ENCODE measurements around the gene SYCP2.

SYCP2 gene

DNA sequence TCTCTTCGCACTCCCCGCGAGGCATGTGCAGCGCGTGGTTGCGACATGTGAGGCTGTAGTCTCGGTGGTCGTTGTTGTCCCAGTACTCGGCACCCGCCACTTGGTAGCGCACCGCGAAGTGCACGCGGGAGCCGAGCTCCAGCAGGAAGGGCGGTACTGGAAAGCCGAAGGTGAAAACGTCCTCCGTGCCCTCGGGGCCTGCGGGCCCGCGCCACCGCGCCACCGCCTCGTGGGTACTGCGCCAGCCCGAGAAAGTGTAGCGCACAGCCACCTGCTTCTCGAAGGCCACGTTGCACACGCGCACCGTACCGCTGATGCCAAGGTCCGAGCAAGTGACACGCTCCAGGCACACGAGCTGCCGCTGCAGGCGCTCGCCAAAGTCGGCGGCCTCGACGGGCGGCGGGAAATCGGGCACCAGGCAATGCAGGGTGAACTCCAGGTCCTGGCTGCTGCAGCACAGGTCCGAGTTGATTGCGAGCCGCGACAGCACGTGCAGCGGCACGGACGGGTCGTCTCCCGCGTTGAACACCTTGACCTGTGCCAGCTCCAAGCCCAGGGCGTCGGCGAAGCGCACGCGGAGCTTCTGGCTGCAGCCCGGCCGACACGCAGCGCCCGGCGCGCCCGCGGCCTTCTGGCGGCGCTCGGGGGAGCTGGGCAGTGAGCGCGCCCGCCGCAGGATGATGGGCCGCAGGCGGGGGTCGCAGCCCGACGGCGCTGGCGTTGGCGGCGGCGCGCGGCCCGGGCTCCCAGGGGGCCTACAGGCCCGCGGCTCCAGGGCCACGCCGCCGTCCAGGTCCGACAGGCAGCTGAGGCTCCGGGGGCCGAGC lies 5.8 kb upstream of the SYCP2 start:
- peak overlapping the region; percentile 98 for H2AFZ ChIP-seq (ENCODE audit: low read depth, low read length)
- peak overlapping the region; percentile 78 for H3K4me3 ChIP-seq (ENCODE audit: low read length)
- no peaks in the 10 kb centered on the region for H3K9me3 ChIP-seq (ENCODE audit: low read length)
- peaks cover 16% of the 10 kb centered on the region for H3K36me3 ChIP-seq (ENCODE audit: insufficient read depth, low read length)
- H3K4me1 ChIP-seq (ENCODE audit: insufficient read depth, low read length) = peaks cover 19% of the 10 kb centered on the region
- no peaks in the 10 kb centered on the region for H3K27me3 ChIP-seq (ENCODE audit: insufficient read depth, low read length)

DNA sequence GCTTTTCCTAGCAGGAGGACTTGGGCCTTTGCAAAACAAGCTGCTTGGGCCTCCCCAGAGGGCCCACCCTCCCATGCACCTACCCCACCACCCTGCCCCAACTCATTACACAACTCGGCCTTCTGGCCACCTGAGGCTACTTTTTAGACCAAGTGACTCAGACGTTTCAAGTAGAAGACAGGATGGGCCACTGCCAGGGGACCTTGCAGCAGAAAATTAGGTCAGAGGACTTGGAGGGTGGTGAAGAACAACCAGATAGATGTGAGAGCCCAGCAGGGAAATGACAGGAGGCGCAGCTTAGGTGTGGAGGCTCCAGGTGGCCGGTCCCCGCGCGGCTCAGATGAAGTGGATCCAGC lies 5.2 kb upstream of the SYCP2 start:
- Histone ChIP-seq H3K36me3 (ENCODE audit: insufficient read depth, low read length) (peaks cover 10% of the 10 kb centered on the region), H3K4me1 (ENCODE audit: insufficient read depth, low read length) (peaks cover 19% of the 10 kb centered on the region), H3K4me3 (ENCODE audit: low read length) (no peak overlapping the region), H2AFZ (ENCODE audit: low read depth, low read length) (no peak overlapping the region), H3K27me3 (ENCODE audit: insufficient read depth, low read length) (no peaks in the 10 kb centered on the region), H3K9me3 (ENCODE audit: low read length) (no peaks in the 10 kb centered on the region)

DNA sequence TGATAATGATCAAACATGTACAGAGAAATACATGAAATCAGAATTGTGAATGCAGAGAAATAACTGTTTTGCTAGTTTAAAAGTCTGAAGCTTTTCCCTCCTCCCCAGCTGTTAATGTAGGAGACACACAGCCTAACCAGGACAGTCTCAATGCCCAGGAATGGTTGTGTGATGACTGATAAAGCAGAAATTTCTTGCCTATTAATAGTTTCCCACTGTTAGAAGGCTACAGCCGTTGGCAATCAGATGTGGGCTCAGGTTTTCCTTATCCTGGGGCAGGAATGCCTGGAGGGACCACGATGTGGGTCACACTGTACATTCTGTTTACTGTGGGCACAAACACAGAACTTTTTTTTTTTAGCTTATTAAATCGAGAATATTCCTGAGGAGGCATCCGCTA lies 4.8 kb upstream of the SYCP2 start:
- H3K9me3 ChIP-seq (ENCODE audit: low read length) = no peaks in the 10 kb centered on the region
- no peak overlapping the region for H3K4me3 ChIP-seq (ENCODE audit: low read length)
- peaks cover 5% of the 10 kb centered on the region for H3K36me3 ChIP-seq (ENCODE audit: insufficient read depth, low read length)
- H3K4me1 ChIP-seq (ENCODE audit: insufficient read depth, low read length) = peaks cover 19% of the 10 kb centered on the region
- no peak overlapping the region for H2AFZ ChIP-seq (ENCODE audit: low read depth, low read length)
- H3K27me3 ChIP-seq (ENCODE audit: insufficient read depth, low read length) = no peaks in the 10 kb centered on the region

DNA sequence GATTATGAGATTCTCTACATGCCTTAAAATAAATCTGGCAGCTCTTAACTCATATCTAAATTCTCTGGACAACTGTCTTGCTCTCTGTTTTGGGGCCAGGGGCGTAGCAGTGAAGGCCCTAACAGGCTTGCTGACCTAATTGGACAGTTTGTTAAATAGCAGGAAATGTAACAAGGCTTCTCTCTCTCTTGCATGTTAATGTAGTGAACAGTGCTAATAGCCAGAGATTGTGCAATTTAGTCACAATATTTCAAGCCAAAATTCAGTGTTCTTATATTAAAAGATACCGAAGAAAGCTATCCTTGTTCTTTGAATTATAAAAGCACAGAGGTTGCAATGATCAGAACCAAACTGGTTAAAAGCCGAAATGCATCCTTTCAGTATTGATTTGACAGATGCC lies 3.7 kb upstream of the SYCP2 start:
- H3K27me3 ChIP-seq (ENCODE audit: insufficient read depth, low read length) = no peaks in the 10 kb centered on the region

DNA sequence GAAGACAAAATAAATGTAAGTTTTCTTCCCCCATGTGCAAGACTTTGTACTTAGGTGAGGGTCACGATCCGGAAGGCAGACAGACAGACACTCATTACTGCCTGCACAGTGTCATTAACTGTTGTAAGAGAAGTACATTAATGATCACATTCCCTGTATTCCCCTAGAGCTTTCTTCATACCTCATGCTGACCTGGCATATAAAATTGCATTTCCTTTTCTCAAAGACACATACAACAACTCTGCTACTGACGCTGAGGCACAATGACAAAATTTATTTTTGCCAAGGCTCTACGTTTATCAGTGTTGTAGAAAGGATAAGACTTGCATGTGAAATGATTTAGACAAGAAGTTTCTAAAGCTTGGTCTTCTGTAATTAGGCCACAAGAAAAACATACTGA lies 3.0 kb upstream of the SYCP2 start:
- Histone ChIP-seq H3K27me3 (ENCODE audit: insufficient read depth, low read length) (no peaks in the 10 kb centered on the region), H3K4me1 (ENCODE audit: insufficient read depth, low read length) (peaks cover 18% of the 10 kb centered on the region), H2AFZ (ENCODE audit: low read depth, low read length) (no peak overlapping the region), H3K36me3 (ENCODE audit: insufficient read depth, low read length) (no peaks in the 10 kb centered on the region), H3K9me3 (ENCODE audit: low read length) (no peaks in the 10 kb centered on the region), H3K4me3 (ENCODE audit: low read length) (no peak overlapping the region)

More for the DNA sequence above, 3.7 kb upstream of the SYCP2 start:
- Histone ChIP-seq H2AFZ (ENCODE audit: low read depth, low read length) (no peak overlapping the region), H3K36me3 (ENCODE audit: insufficient read depth, low read length) (peaks cover under 1% of the 10 kb centered on the region), H3K4me1 (ENCODE audit: insufficient read depth, low read length) (peaks cover 18% of the 10 kb centered on the region), H3K4me3 (ENCODE audit: low read length) (no peak overlapping the region), H3K9me3 (ENCODE audit: low read length) (no peaks in the 10 kb centered on the region)

DNA sequence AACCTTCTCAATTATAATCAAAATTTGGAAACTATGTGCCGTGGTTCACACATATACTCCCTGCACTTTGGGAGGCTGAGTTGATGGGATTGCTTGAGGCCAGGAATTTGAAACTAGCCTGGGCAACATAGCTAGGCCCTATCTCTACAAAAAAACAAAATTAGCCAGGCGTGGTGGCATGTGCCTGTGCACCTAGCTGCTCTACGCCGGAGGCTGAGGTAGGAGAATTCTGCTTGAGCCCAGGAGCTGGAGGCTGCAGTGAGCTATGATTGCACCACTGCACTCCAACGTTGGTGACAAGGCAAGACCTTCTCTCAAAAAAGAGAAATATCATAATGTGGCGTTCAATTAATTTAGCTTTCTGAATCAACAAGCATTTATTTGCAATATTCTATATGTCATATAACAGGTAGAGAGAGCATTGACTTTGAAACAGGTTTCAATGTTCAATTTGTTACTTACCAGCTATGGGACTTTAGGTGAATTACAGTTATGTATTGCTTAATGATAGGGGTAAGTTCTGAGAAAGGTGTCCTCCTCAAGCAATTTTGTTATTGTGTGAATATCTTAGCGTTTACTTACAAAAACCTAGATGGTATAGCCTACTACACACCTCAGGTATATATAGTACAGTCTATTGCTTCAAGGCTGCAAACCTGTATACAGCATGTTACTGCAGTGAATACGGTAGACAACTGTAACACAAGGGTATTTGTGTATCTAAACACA lies 2.2 kb upstream of the SYCP2 start:
- Histone ChIP-seq H2AFZ (ENCODE audit: low read depth, low read length) (no peak overlapping the region), H3K4me3 (ENCODE audit: low read length) (no peak overlapping the region), H3K4me1 (ENCODE audit: insufficient read depth, low read length) (peaks cover 14% of the 10 kb centered on the region), H3K36me3 (ENCODE audit: insufficient read depth, low read length) (no peaks in the 10 kb centered on the region), H3K27me3 (ENCODE audit: insufficient read depth, low read length) (no peaks in the 10 kb centered on the region), H3K9me3 (ENCODE audit: low read length) (no peaks in the 10 kb centered on the region)

DNA sequence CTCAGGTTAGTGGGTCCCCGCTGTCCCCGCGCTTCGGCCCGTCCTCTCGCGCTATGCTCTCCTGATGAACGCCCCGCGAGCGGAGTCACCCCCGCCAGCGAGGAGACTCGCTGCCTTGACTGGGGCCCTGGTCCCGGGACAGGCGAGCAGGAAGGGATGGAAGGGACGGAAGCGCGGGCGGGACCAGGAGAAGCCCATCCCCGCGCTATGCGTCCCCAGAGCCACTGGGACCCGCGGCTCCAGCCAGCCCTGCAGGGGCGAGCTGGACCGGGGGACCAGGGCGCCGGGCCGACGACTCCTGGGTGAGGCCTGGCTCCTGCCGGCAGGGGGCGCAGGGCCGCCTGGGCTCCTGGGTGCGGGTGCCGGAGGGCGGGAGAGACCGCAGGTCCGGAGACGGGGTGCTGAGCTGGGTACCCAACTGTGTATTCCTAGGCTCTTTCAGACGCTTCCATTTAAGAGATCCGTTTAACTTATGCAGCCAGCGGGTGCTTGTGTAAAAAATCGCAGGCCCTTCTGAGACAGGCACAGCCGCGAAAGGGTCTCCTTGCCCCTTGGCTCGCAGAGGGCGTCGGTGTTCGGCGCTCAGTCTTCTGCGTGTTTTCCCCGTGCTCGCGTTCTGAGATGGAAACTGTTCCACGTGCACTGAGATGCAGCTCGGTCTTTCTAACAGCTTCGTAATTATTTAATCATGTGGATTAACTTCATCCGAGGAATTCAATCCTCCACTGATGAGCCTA lies 580 bp upstream of the SYCP2 start:
- Histone ChIP-seq H3K4me1 (ENCODE audit: insufficient read depth, low read length) (peaks cover 12% of the 10 kb centered on the region), H3K4me3 (ENCODE audit: low read length) (no peak overlapping the region), H3K27me3 (ENCODE audit: insufficient read depth, low read length) (no peaks in the 10 kb centered on the region), H3K36me3 (ENCODE audit: insufficient read depth, low read length) (no peaks in the 10 kb centered on the region), H2AFZ (ENCODE audit: low read depth, low read length) (no peak overlapping the region), H3K9me3 (ENCODE audit: low read length) (no peaks in the 10 kb centered on the region)

DNA sequence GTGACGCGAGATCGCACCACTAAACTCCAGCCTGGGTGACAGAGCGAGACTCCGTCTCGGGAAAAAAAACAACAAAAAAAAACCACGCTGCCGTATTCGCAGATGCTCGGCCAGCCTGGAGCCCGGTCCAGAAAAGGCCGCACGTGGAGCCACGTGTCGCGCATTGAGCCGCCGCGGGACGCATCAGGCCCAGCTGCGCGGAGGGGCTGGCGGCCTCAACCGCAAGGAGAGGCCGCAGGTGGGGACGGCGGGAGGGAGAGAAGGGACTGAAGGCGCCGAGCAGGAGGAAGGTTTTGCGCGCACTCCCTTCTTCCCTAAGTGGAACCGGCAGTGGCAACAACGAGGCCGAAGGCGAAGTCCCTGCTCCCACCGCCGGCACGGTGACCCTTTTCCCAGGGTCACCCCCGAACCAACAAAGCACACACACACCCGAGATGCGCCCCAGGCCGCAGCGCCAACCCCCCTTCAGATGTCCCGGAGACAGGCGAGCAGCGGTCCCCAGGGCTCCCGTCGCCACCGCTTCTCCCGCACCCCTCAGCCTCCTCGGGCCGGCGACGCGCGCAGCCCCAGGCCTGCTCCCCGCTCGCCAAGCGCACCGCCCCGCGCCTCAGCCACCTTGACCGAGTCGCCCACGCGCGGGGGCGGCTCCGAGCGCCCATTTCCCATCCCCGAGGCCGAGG lies 681 bp downstream of the SYCP2 start:
- peaks cover 12% of the 10 kb centered on the region for H3K4me1 ChIP-seq (ENCODE audit: insufficient read depth, low read length)
- H3K4me3 ChIP-seq (ENCODE audit: low read length) = no peak overlapping the region
- no peaks in the 10 kb centered on the region for H3K9me3 ChIP-seq (ENCODE audit: low read length)
- no peaks in the 10 kb centered on the region for H3K36me3 ChIP-seq (ENCODE audit: insufficient read depth, low read length)
- H2AFZ ChIP-seq (ENCODE audit: low read depth, low read length) = no peak overlapping the region
- no peaks in the 10 kb centered on the region for H3K27me3 ChIP-seq (ENCODE audit: insufficient read depth, low read length)

DNA sequence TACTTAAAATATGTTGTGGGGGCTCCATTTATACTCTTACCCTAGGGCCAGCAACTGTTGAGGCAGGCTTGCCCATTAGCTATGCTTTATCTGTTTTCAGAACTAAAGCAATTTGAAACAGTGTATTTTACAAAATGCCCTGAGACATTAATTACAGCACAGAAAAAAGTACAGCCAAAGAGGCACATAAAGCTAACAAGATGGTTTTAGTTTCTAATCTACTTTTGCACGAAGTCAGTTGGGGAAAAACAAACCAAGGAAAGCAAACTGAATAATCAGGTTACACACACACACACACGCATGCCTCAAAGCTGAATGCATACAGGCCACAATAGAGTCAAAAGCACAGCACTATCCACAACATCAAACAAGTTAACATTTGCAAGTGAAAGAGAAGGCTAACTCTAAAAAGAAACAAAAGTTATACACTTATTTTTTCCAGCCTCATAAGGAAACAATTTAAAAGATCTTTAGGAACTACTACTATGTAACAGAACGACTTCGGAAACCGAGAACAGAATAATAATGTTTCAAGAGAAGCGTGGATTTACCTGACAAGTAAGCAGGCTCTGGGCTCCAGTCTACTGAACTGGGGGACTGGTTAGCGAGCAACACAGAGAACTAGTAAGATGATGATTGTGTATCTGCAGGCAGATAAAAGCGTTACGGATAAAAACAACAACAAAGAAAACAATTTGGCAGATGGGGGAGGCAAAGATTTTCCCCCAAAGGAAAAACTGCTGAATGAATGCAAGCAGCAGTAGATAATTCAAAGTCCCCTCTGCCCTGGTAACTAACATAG lies 1.7 kb downstream of the SYCP2 start:
- Histone ChIP-seq H3K9me3 (ENCODE audit: low read length) (no peaks in the 10 kb centered on the region), H3K4me1 (ENCODE audit: insufficient read depth, low read length) (peaks cover 12% of the 10 kb centered on the region), H3K27me3 (ENCODE audit: insufficient read depth, low read length) (no peaks in the 10 kb centered on the region)

DNA sequence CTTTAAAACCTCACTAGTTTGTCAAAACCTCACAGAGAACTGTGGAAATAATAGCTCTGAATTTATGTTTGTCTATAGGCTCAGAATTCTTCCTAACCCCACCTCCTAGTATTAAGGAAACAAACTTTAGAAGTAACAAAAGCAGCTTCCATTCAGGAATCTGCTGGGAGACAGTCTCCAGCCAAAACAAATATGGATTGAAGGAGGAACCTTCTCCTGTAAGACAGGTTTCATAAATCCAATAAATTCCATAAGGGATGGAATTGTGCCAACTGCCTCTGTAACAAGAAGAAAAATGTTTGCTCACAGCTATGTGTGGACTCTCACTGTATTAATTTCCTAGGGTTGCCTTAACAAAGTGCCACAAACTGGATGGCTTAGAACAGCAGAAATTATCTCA lies 7.5 kb downstream of the SYCP2 start:
- Histone ChIP-seq H3K9me3 (ENCODE audit: low read length) (no peaks in the 10 kb centered on the region), H3K4me1 (ENCODE audit: insufficient read depth, low read length) (no peaks in the 10 kb centered on the region), H3K27me3 (ENCODE audit: insufficient read depth, low read length) (peaks cover 4% of the 10 kb centered on the region), H3K4me3 (ENCODE audit: low read length) (no peak overlapping the region), H2AFZ (ENCODE audit: low read depth, low read length) (no peak overlapping the region), H3K36me3 (ENCODE audit: insufficient read depth, low read length) (no peaks in the 10 kb centered on the region)

More for the DNA sequence above, 1.7 kb downstream of the SYCP2 start:
- Histone ChIP-seq H2AFZ (ENCODE audit: low read depth, low read length) (no peak overlapping the region), H3K36me3 (ENCODE audit: insufficient read depth, low read length) (no peaks in the 10 kb centered on the region), H3K4me3 (ENCODE audit: low read length) (no peak overlapping the region)

DNA sequence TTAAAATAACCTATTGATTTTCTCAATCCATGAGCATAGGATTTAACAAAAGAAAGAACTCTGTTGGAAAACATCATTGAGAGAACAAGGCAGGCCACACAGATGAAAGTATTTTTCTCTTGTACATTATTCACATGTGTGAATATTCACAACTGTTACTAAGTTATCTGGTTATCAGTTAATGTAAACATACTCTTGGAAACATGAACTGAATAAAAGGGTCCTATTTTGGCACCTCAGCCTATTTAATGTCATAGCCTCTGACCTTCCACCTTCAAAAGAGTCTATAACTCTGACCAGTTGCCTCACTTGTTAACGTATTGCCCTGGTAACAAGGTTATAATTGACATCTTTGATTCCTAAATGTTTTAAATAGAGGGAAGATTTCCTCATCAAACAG lies 8.1 kb downstream of the SYCP2 start:
- Histone ChIP-seq H3K4me3 (ENCODE audit: low read length) (no peak overlapping the region), H3K27me3 (ENCODE audit: insufficient read depth, low read length) (peaks cover 4% of the 10 kb centered on the region), H3K36me3 (ENCODE audit: insufficient read depth, low read length) (no peaks in the 10 kb centered on the region), H3K4me1 (ENCODE audit: insufficient read depth, low read length) (no peaks in the 10 kb centered on the region), H2AFZ (ENCODE audit: low read depth, low read length) (no peak overlapping the region), H3K9me3 (ENCODE audit: low read length) (no peaks in the 10 kb centered on the region)

DNA sequence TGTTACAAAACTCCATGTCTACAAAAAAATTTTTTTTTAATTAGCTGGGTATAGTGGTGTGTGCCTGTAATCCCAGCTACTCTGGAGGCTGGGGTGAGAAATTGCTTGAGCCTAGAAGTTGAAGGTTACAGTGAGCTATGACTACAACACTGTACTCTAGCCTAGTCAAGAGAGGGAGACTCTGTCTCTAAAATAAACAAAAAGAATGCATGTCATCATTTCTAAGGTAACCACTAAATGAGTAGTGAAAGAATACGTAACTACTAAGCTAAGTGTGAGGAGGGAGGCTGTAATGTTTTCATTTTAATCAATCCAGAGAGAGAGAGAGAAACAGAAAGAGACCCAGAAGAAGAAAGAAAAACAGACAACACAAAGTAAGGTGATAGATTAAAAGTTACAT lies 9.9 kb downstream of the SYCP2 start:
- H3K27me3 ChIP-seq (ENCODE audit: insufficient read depth, low read length) = peaks cover 4% of the 10 kb centered on the region
- no peaks in the 10 kb centered on the region for H3K9me3 ChIP-seq (ENCODE audit: low read length)
- H2AFZ ChIP-seq (ENCODE audit: low read depth, low read length) = no peak overlapping the region
- H3K36me3 ChIP-seq (ENCODE audit: insufficient read depth, low read length) = no peaks in the 10 kb centered on the region
- H3K4me1 ChIP-seq (ENCODE audit: insufficient read depth, low read length) = no peaks in the 10 kb centered on the region
- no peak overlapping the region for H3K4me3 ChIP-seq (ENCODE audit: low read length)

All from neuron (in vitro differentiated cells).